HEK293 (cell line): ENCODE data around the gene ZNF684.

Experiments
- ATF2 ChIP-seq: fragments of 450-650 bp; formaldehyde crosslinking; IDR thresholded peaks from 2 replicates; pipeline ENCODE4 v1.5.1; 2016; ENCODE audit warnings: missing biosample characterization, missing genetic modification characterization, low read depth
- BCL11B ChIP-seq: fragments of 450-650 bp; formaldehyde crosslinking; IDR thresholded peaks from 2 replicates; pipeline ENCODE4 v1.5.1; 2016; ENCODE audit warnings: low read depth, missing biosample characterization, missing genetic modification characterization
- FEZF1 ChIP-seq: fragments of 450-650 bp; formaldehyde crosslinking; IDR thresholded peaks from 2 replicates; pipeline ENCODE4 v1.5.1; 2016; ENCODE audit warnings: missing biosample characterization, missing genetic modification characterization
- HOXA7 ChIP-seq: sonication (generic); formaldehyde crosslinking; IDR thresholded peaks from 2 replicates; pipeline ENCODE4 v1.8.1; 2022; ENCODE audit warnings: missing genetic modification reagents, borderline replicate concordance
- IKZF3 ChIP-seq: fragments of 450-650 bp; IDR thresholded peaks from 2 replicates; pipeline ENCODE4 v1.5.0; 2018; ENCODE audit warnings: missing biosample characterization, mild to moderate bottlenecking, missing genetic modification characterization, moderate library complexity
- MYNN ChIP-seq: fragments of 450-650 bp; formaldehyde crosslinking; IDR thresholded peaks from 2 replicates; pipeline ENCODE4 v1.5.1; 2016; ENCODE audit warnings: missing biosample characterization, missing genetic modification characterization, borderline replicate concordance
- MZF1 ChIP-seq: fragments of 450-650 bp; formaldehyde crosslinking; IDR thresholded peaks from 2 replicates; pipeline ENCODE4 v1.5.1; 2017; ENCODE audit warnings: missing biosample characterization, missing genetic modification characterization, borderline replicate concordance
- SCRT2 ChIP-seq: fragments of 450-650 bp; formaldehyde crosslinking; IDR thresholded peaks from 2 replicates; pipeline ENCODE4 v1.5.1; 2016; ENCODE audit warnings: missing biosample characterization, missing genetic modification characterization
- SP7 ChIP-seq: fragments of 450-650 bp; formaldehyde crosslinking; IDR thresholded peaks from 2 replicates; pipeline ENCODE4 v1.5.1; 2016; ENCODE audit warnings: missing biosample characterization, missing genetic modification characterization
- TCF7L2 ChIP-seq: IDR thresholded peaks from 2 replicates; pipeline ENCODE4 v1.6.1; 2011; ENCODE audit warnings: low read depth, mild to moderate bottlenecking, inconsistent platforms, low read length, moderate library complexity, borderline replicate concordance
- ZBTB6 ChIP-seq: fragments of 450-650 bp; formaldehyde crosslinking; IDR thresholded peaks from 2 replicates; pipeline ENCODE4 v1.5.1; 2017; ENCODE audit warnings: missing biosample characterization, missing genetic modification characterization
- ZBTB8A ChIP-seq: fragments of 450-650 bp; formaldehyde crosslinking; IDR thresholded peaks from 2 replicates; pipeline ENCODE4 v1.5.1; 2016; ENCODE audit warnings: missing biosample characterization, missing genetic modification characterization
- ZFHX2 ChIP-seq: fragments of 450-650 bp; formaldehyde crosslinking; conservative IDR thresholded peaks from 2 replicates; pipeline ENCODE4 v1.5.1; 2016; ENCODE audit warnings: missing biosample characterization, missing genetic modification characterization
- ZNF146 ChIP-seq: fragments of 450-650 bp; formaldehyde crosslinking; IDR thresholded peaks from 2 replicates; pipeline ENCODE4 v1.5.1; 2016; ENCODE audit warnings: missing biosample characterization, missing genetic modification characterization
- ZNF211 ChIP-seq: fragments of 450-650 bp; formaldehyde crosslinking; IDR thresholded peaks from 2 replicates; pipeline ENCODE4 v1.5.1; 2016; ENCODE audit warnings: low read depth, missing biosample characterization, missing genetic modification characterization
- ZNF354C ChIP-seq: fragments of 450-650 bp; formaldehyde crosslinking; IDR thresholded peaks from 2 replicates; pipeline ENCODE4 v1.5.1; 2016; ENCODE audit warnings: missing biosample characterization, missing genetic modification characterization, low read depth, borderline replicate concordance
- ZNF416 ChIP-seq: fragments of 450-650 bp; formaldehyde crosslinking; IDR thresholded peaks from 2 replicates; pipeline ENCODE4 v1.5.1; 2016; ENCODE audit warnings: missing biosample characterization, missing genetic modification characterization
- ZNF510 ChIP-seq: fragments of 450-650 bp; formaldehyde crosslinking; IDR thresholded peaks from 2 replicates; pipeline ENCODE4 v1.5.1; 2018; ENCODE audit warnings: mild to moderate bottlenecking, missing genetic modification characterization, missing biosample characterization; ENCODE audit not compliant: insufficient replicate concordance
- ZNF518A ChIP-seq: fragments of 450-650 bp; formaldehyde crosslinking; conservative IDR thresholded peaks from 2 replicates; pipeline ENCODE4 v1.5.1; 2016; ENCODE audit warnings: low read depth, missing biosample characterization, missing genetic modification characterization
- ZNF544 ChIP-seq: fragments of 450-650 bp; formaldehyde crosslinking; IDR thresholded peaks from 2 replicates; pipeline ENCODE4 v1.5.0; 2017; ENCODE audit warnings: missing biosample characterization, missing genetic modification characterization
- ZNF549 ChIP-seq: fragments of 450-650 bp; IDR thresholded peaks from 2 replicates; pipeline ENCODE4 v1.5.1; 2018; ENCODE audit warnings: missing biosample characterization, missing genetic modification characterization, mild to moderate bottlenecking, inconsistent platforms, moderate library complexity
- ZNF580 ChIP-seq: fragments of 450-650 bp; formaldehyde crosslinking; IDR thresholded peaks from 2 replicates; pipeline ENCODE4 v1.5.1; 2016; ENCODE audit warnings: missing biosample characterization, missing genetic modification characterization
- ZNF623 ChIP-seq: fragments of 450-650 bp; formaldehyde crosslinking; IDR thresholded peaks from 2 replicates; pipeline ENCODE4 v1.5.1; 2016; ENCODE audit warnings: missing biosample characterization, missing genetic modification characterization
- ZNF639 ChIP-seq: fragments of 450-650 bp; formaldehyde crosslinking; IDR thresholded peaks from 2 replicates; pipeline ENCODE4 v1.5.1; 2016; ENCODE audit warnings: missing biosample characterization, missing genetic modification characterization
- ZNF664 ChIP-seq: fragments of 450-650 bp; formaldehyde crosslinking; IDR thresholded peaks from 2 replicates; pipeline ENCODE4 v1.5.1; 2016; ENCODE audit warnings: missing biosample characterization, missing genetic modification characterization
- ZNF692 ChIP-seq: fragments of 450-650 bp; formaldehyde crosslinking; IDR thresholded peaks from 2 replicates; pipeline ENCODE4 v1.5.1; 2016; ENCODE audit warnings: missing biosample characterization, missing genetic modification characterization
- ZNF701 ChIP-seq: fragments of 450-650 bp; formaldehyde crosslinking; IDR thresholded peaks from 2 replicates; pipeline ENCODE4 v1.5.1; 2016; ENCODE audit warnings: missing biosample characterization, missing genetic modification characterization
- ZSCAN16 ChIP-seq: fragments of 450-650 bp; formaldehyde crosslinking; IDR thresholded peaks from 2 replicates; pipeline ENCODE4 v1.5.1; 2016; ENCODE audit warnings: missing biosample characterization, missing genetic modification characterization
- ZXDB ChIP-seq: fragments of 450-650 bp; formaldehyde crosslinking; IDR thresholded peaks from 2 replicates; pipeline ENCODE4 v1.5.1; 2016; ENCODE audit warnings: missing biosample characterization, missing genetic modification characterization

Gene ZNF684

GRCh38 chr1:40508375-40509341, 22.8 kb upstream of the ZNF684 start, which contains the start of gene EXO5 (continued):
- TF ChIP-seq ZNF518A (tag by site-specific recombination) (peak; percentile 68; the same call in 1 of the 2 replicates), ZNF211 (tag by site-specific recombination) (no peak), HOXA7 (CRISPR knock-in tag) (no peak), MZF1 (peak; percentile 31; the same call in 1 of the 2 replicates), ZSCAN16 (tag by site-specific recombination) (no peak), ZNF549 (tag by site-specific recombination) (no peak; the same call in 1 of the 2 replicates), SCRT2 (tag by site-specific recombination) (no peak), ZNF692 (peak; percentile 82), ZNF701 (tag by site-specific recombination) (no peak), FEZF1 (no peak), ZFHX2 (tag by site-specific recombination) (peak; percentile 94), ZNF416 (tag by site-specific recombination) (no peak), ATF2 (tag by site-specific recombination) (no peak), ZNF354C (tag by site-specific recombination) (no peak), ZBTB8A (tag by site-specific recombination) (peak; percentile 84), IKZF3 (tag by site-specific recombination) (no peak), ZNF639 (tag by site-specific recombination) (peak; percentile 72), ZBTB6 (tag by site-specific recombination) (0 out of 2 replicates have a peak, but pooled peaks have one; percentile 4), ZNF580 (tag by site-specific recombination) (peak; percentile 56), SP7 (peak; percentile 78), ZNF146 (no peak), ZNF623 (tag by site-specific recombination) (no peak), BCL11B (tag by site-specific recombination) (no peak), TCF7L2 (no peak), MYNN (tag by site-specific recombination) (no peak), ZNF510 (no peak), ZXDB (peak; percentile 81), ZNF544 (tag by site-specific recombination) (no peak), ZNF664 (tag by site-specific recombination) (no peak)
